Kidney (tissue), 14 donors: ENCODE data around the gene NEU2. TPM values are rescaled to one million over a fixed set of nuclear protein-coding genes. Genes with fewer than 3 reads are reported as not detected.
"Not testable (repeated sequence)": the region's sequence is repeated elsewhere in the genome, so short reads cannot be mapped to it uniquely, and the experiment has no call there.

ENCODE experiments used
- DNase-seq, 5 donors: peaks; one replicate each; pipeline ENCODE4 v3.0.0-alpha.2; 2013 to 2020
- FAIRE-seq: peaks from 2 replicates; lab custom pipeline; 2012; peaks lifted over from hg19 to GRCh38; lab: Jason Lieb, UNC
- H3K27ac ChIP-seq, 2 donors: one replicate each; pipeline ENCODE4 v1.7.0; 2013; ENCODE audit warnings: low read depth in 2 of 2, low read length in 2 of 2, inconsistent platforms in 1 of 2
- H3K27me3 ChIP-seq: one replicate; pipeline ENCODE4 v1.7.1; 2013; ENCODE audit warnings: low read length, inconsistent platforms; ENCODE audit not compliant: control insufficient read depth, insufficient read depth
- H3K36me3 ChIP-seq, 3 donors: one replicate each; pipeline versions ENCODE4 v1.7.0 to v1.7.1; 2013; ENCODE audit warnings: low read length in 3 of 3, control low read depth in 1 of 3, inconsistent platforms in 1 of 3; ENCODE audit not compliant: insufficient read depth in 3 of 3, control insufficient read depth in 2 of 3
- H3K4me1 ChIP-seq, 3 donors: one replicate each; pipeline versions ENCODE4 v1.7.0 to v1.7.1; 2013; ENCODE audit warnings: low read length in 3 of 3, inconsistent platforms in 1 of 3, low read depth in 1 of 3; ENCODE audit not compliant: control insufficient read depth in 2 of 3, insufficient read depth in 2 of 3
- H3K4me3 ChIP-seq, 3 donors: one replicate each; pipeline versions ENCODE4 v1.7.0 to v1.8.1; 2013; ENCODE audit warnings: low read length in 3 of 3, control low read depth in 1 of 3, inconsistent platforms in 1 of 3
- H3K9ac ChIP-seq, 3 donors: one replicate each; pipeline versions ENCODE4 v1.7.0 to v1.7.1; 2013; ENCODE audit warnings: low read length in 3 of 3, control low read depth in 1 of 3, inconsistent platforms in 1 of 3
- H3K9me3 ChIP-seq, 3 donors: one replicate each; pipeline versions ENCODE4 v1.7.0 to v1.7.1; 2013; ENCODE audit warnings: low read length in 3 of 3, control low read depth in 1 of 3, inconsistent platforms in 1 of 3; ENCODE audit not compliant: control insufficient read depth in 2 of 3, insufficient read depth in 1 of 3
- CTCF ChIP-seq: IDR thresholded peaks from 3 replicates; pipeline ENCODE4 v1.5.1; 2012; ENCODE audit warnings: mild to moderate bottlenecking, moderate library complexity, borderline replicate concordance; ENCODE audit not compliant: insufficient read depth; ENCODE audit errors: extremely low read depth
- intact Hi-C: fragments of 100-400 bp; cut with DNase I; formaldehyde crosslinking; loops from one replicate; pipeline ENCODE4 v1.11.1; 2022
- polyA plus RNA-seq: library from polyadenylated mRNA; stranded (reverse); fragments of 350-450 nt; fragmentation: Illumina TruSeq; extraction: RNeasy Lipid Tissue Mini Kit (QIAGEN cat#74804); gene quantifications from one replicate; pipeline ENCODE4 v1.2.3, GENCODE V29; 2014; ENCODE audit warnings: low read depth, low replicate concordance; ENCODE audit not compliant: insufficient read depth
- total RNA-seq: library from RNA; stranded (reverse); fragmentation: NEBNext Ultra II Directional; extraction: Animal tissue kit (Norgen Biotek cat#: 25700); gene quantifications from one replicate; pipeline ENCODE4 v1.2.1, GENCODE V29; 2021
- donor health status: control.
- donor health status: control.
- donor health status: control.
- donor health status: control.
- donor health status: control.
- donor health status: DM: yes; HTN: yes; CAD: no.
- donor health status: Normal renal cell carcinoma (clear cell type).

Gene NEU2
- total and polyA plus RNA-seq, 2 donors from 2014 or later, result not detected

GRCh38 chr2:233048569-233049193, 16.2 kb downstream of the NEU2 start:
- DNase-seq (no peak), FAIRE-seq (no peak)
- intact Hi-C loops, result no loop called here
- no peak for TF ChIP-seq CTCF
- Histone ChIP-seq H3K27me3 (no peaks in the 10 kb centered on the region), H3K9ac (no peak overlapping the region), H3K36me3 (no peaks in the 10 kb centered on the region), H3K4me3 (no peak overlapping the region), H3K27ac (no peak overlapping the region), H3K4me1 (no peaks in the 10 kb centered on the region), H3K9me3 (no peaks in the 10 kb centered on the region)

- Histone ChIP-seq H3K27me3 (no peaks in the 10 kb centered on the region), H3K4me3 (no peak overlapping the region), H3K9ac (no peak overlapping the region), H3K36me3 (no peaks in the 10 kb centered on the region), H3K27ac (no peak overlapping the region), H3K9me3 (no peaks in the 10 kb centered on the region), H3K4me1 (peaks cover 0 to 3% (median 0%) of the 10 kb centered on the region in 3 donors)
- no peak for FAIRE-seq
- DNase-seq, result no peak
- TF ChIP-seq CTCF, result no peak
- intact Hi-C loops, result no loop called here
Observed at GRCh38 chr2:233049194-233049761, 16.8 kb downstream of the NEU2 start.

GRCh38 chr2:233051241-233052149, 19.0 kb downstream of the NEU2 start:
- Histone ChIP-seq H3K4me3 (no peak overlapping the region), H3K9me3 (no peaks in the 10 kb centered on the region), H3K4me1 (peaks cover 0 to 3% (median 0%) of the 10 kb centered on the region in 3 donors), H3K27ac (no peak overlapping the region), H3K36me3 (no peaks in the 10 kb centered on the region), H3K9ac (no peak overlapping the region), H3K27me3 (no peaks in the 10 kb centered on the region)
- intact Hi-C loops, result no loop called here
- FAIRE-seq (no peak), DNase-seq (peak in 2 of 5 donors; percentile 48 to 83)
- TF ChIP-seq CTCF, result no peak

GRCh38 chr2:233052517-233052916, 20.0 kb downstream of the NEU2 start:
- H3K9ac ChIP-seq, H3K4me1 ChIP-seq, FAIRE-seq, H3K4me3 ChIP-seq, H3K27ac ChIP-seq, intact Hi-C loops, H3K36me3 ChIP-seq, H3K27me3 ChIP-seq, DNase-seq, H3K9me3 ChIP-seq: not testable (repeated sequence)
